ENCODE measurements around the gene ALKBH7. TPM values are rescaled to one million over a fixed set of nuclear protein-coding genes. Genes with fewer than 3 reads are reported as not detected.
A peak's percentile ranks its signal among the peaks of the same experiment; 100 is the strongest.
"Not testable (repeated sequence)": the region's sequence is repeated elsewhere in the genome, so short reads cannot be mapped to it uniquely, and the experiment has no call there.

Gene ALKBH7
- polyA plus RNA-seq, 3 donors: 20.9 to 109 (median 86.0) TPM

- no peak overlapping the region for H3K4me2 ChIP-seq (replicated peaks; ENCODE audit: extremely low read depth, low read length, poor library complexity, severe bottlenecking)
- H3K4me1 Mint-ChIP-seq: peaks cover 6% of the 10 kb centered on the region
- no peak overlapping the region for H3K27ac ChIP-seq (ENCODE audit: low read depth in 1 of 2, low read length in 2 of 2)
- H4K20me1 ChIP-seq (ENCODE audit: insufficient read depth, low read length): no peaks in the 10 kb centered on the region
- H3K79me2 ChIP-seq (ENCODE audit: insufficient read depth, low read length): no peaks in the 10 kb centered on the region
- no peaks in the 10 kb centered on the region for H3K36me3 Mint-ChIP-seq
- TF ChIP-seq, protein P1, sequence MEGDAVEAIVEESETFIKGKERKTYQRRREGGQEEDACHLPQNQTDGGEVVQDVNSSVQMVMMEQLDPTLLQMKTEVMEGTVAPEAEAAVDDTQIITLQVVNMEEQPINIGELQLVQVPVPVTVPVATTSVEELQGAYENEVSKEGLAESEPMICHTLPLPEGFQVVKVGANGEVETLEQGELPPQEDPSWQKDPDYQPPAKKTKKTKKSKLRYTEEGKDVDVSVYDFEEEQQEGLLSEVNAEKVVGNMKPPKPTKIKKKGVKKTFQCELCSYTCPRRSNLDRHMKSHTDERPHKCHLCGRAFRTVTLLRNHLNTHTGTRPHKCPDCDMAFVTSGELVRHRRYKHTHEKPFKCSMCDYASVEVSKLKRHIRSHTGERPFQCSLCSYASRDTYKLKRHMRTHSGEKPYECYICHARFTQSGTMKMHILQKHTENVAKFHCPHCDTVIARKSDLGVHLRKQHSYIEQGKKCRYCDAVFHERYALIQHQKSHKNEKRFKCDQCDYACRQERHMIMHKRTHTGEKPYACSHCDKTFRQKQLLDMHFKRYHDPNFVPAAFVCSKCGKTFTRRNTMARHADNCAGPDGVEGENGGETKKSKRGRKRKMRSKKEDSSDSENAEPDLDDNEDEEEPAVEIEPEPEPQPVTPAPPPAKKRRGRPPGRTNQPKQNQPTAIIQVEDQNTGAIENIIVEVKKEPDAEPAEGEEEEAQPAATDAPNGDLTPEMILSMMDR (IDR thresholded peaks at IDR 0.05): peak; percentile 41
- H3K4me3 Mint-ChIP-seq: no peak overlapping the region
- peaks cover 0 to 10% (median 4%) of the 10 kb centered on the region in 7 donors for H3K9me3 Mint-ChIP-seq
- 90% methylated on average over 2 of the region's 4 CpGs for WGBS (ENCODE audit: insufficient coverage)
- H3K4me3 ChIP-seq (replicated peaks in 1 of 3; ENCODE audit: low read depth in 2 of 3, low read length in 3 of 3): no peak overlapping the region
- H3K9me3 ChIP-seq (replicated peaks in 1 of 2; ENCODE audit: control insufficient read depth in 1 of 2, insufficient read depth in 1 of 2, low read length in 2 of 2): no peaks in the 10 kb centered on the region
- DNase-seq: no peak
- no peak overlapping the region for H2AFZ ChIP-seq (ENCODE audit: insufficient read depth, low read depth, low read length, poor library complexity, severe bottlenecking)
- H3K36me3 ChIP-seq (replicated peaks in 1 of 2; ENCODE audit: control insufficient read depth in 1 of 2, insufficient read depth in 2 of 2, low read length in 2 of 2): no peaks in the 10 kb centered on the region
- no peaks in the 10 kb centered on the region for H3K27me3 ChIP-seq (ENCODE audit: control insufficient read depth in 2 of 2, insufficient read depth in 2 of 2, low read length in 2 of 2)
- H3K27ac Mint-ChIP-seq: no peak overlapping the region
- H3K27me3 Mint-ChIP-seq (ENCODE audit: low read depth in 3 of 3): peaks cover 0 to 3% (median 3%) of the 10 kb centered on the region in 3 donors
- H3K9ac ChIP-seq (ENCODE audit: insufficient read depth, low read length, poor library complexity, severe bottlenecking): no peak overlapping the region
- intact Hi-C loops (cut with micrococcal nuclease): no loop called here
- peaks cover 0 to 4% of the 10 kb centered on the region in 2 donors for H3K4me1 ChIP-seq (ENCODE audit: control insufficient read depth in 1 of 2, insufficient read depth in 2 of 2, low read length in 2 of 2)
Observed at GRCh38 chr19:6354098-6354674, 18.4 kb upstream of the ALKBH7 start.

DNA sequence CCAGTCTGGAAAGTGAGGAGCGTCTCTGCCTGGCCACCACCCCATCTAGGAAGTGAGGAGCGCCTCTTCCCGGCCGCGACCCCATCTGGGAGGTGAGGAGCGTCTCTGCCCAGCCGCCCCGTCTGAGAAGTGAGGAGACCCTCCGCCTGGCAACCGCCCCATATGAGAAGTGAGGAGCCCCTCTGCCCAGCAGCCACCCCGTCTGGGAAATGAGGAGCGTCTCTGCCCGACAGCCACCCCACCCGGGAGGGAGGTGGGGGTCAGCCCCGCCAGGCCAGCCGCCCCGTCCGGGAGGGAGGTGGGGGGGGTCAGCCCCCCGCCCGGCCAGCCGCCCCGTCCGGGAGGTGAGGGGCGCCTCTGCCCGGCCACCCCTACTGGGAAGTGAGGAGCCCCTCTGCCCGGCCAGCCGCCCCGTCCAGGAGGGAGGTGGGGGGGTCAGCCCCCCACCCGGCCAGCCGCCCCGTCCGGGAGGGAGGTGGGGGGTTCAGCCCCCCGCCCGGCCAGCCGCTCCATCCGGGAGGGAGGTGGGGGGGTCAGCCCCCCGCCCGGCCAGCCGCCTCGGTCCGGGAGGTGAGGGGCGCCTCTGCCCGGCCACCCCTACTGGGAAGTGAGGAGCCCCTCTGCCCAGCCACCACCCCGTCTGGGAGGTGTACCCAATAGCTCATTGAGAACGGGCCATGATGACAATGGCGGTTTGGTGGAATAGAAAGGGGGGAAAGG, 17.1 kb upstream of the ALKBH7 start:
- WGBS (ENCODE audit: insufficient coverage): 100% methylated on average over 4 of the region's 46 CpGs
- H3K36me3 Mint-ChIP-seq; intact Hi-C loops (cut with micrococcal nuclease); DNase-seq; H2AFZ ChIP-seq (ENCODE audit: insufficient read depth, low read depth, low read length, poor library complexity, severe bottlenecking); H3K9me3 Mint-ChIP-seq; H3K4me1 ChIP-seq (ENCODE audit: control insufficient read depth in 1 of 2, insufficient read depth in 2 of 2, low read length in 2 of 2); H3K4me2 ChIP-seq (replicated peaks; ENCODE audit: extremely low read depth, low read length, poor library complexity, severe bottlenecking); H3K4me3 ChIP-seq (replicated peaks in 1 of 3; ENCODE audit: low read depth in 2 of 3, low read length in 3 of 3); H3K9me3 ChIP-seq (replicated peaks in 1 of 2; ENCODE audit: control insufficient read depth in 1 of 2, insufficient read depth in 1 of 2, low read length in 2 of 2); H3K27ac Mint-ChIP-seq; H3K36me3 ChIP-seq (replicated peaks in 1 of 2; ENCODE audit: control insufficient read depth in 1 of 2, insufficient read depth in 2 of 2, low read length in 2 of 2); H3K4me3 Mint-ChIP-seq; H3K27me3 Mint-ChIP-seq (ENCODE audit: low read depth in 3 of 3); H4K20me1 ChIP-seq (ENCODE audit: insufficient read depth, low read length); H3K9ac ChIP-seq (ENCODE audit: insufficient read depth, low read length, poor library complexity, severe bottlenecking); H3K79me2 ChIP-seq (ENCODE audit: insufficient read depth, low read length); H3K27ac ChIP-seq (ENCODE audit: low read depth in 1 of 2, low read length in 2 of 2); H3K4me1 Mint-ChIP-seq; H3K27me3 ChIP-seq (ENCODE audit: control insufficient read depth in 2 of 2, insufficient read depth in 2 of 2, low read length in 2 of 2): not testable (repeated sequence)

Measured in CD14-positive monocyte (primary cell).